Measurements from ENCODE around the gene IL22RA1.

Gene IL22RA1

GRCh38 chr1:24105368-24106160 is 37.4 kb downstream of the IL22RA1 start:
- TF ChIP-seq CTCF (conservative IDR thresholded peaks at IDR 0.05) (no peak), ZFX (IDR thresholded peaks at IDR 0.05) (no peak)
- no peak overlapping the region for H3K27ac ChIP-seq

- no peak overlapping the region for H3K27ac ChIP-seq
- no peak for TF ChIP-seq CTCF (conservative IDR thresholded peaks at IDR 0.05)
- no peak for TF ChIP-seq ZFX (IDR thresholded peaks at IDR 0.05)
These were observed 38.1 kb downstream of the IL22RA1 start for GRCh38 chr1:24104854-24105253.

- H3K27ac ChIP-seq = no peak overlapping the region
- TF ChIP-seq CTCF (conservative IDR thresholded peaks at IDR 0.05) (no peak), ZFX (IDR thresholded peaks at IDR 0.05) (no peak)
These were observed 39.1 kb downstream of the IL22RA1 start for GRCh38 chr1:24103879-24104278.

GRCh38 chr1:24103408-24103807 is 39.5 kb downstream of the IL22RA1 start:
- no peak overlapping the region for H3K27ac ChIP-seq
- TF ChIP-seq CTCF (conservative IDR thresholded peaks at IDR 0.05) (no peak), ZFX (IDR thresholded peaks at IDR 0.05) (no peak)

GRCh38 chr1:24102961-24103360 is 40.0 kb downstream of the IL22RA1 start:
- H3K27ac ChIP-seq = no peak overlapping the region
- TF ChIP-seq CTCF (conservative IDR thresholded peaks at IDR 0.05) (no peak), ZFX (IDR thresholded peaks at IDR 0.05) (no peak)

GRCh38 chr1:24101796-24102586 is 40.9 kb downstream of the IL22RA1 start:
- TF ChIP-seq CTCF (conservative IDR thresholded peaks at IDR 0.05) (no peak), ZFX (IDR thresholded peaks at IDR 0.05) (no peak)
- H3K27ac ChIP-seq = no peak overlapping the region

All from C4-2B (cell line).